Right renal cortex interstitium (tissue), 3 donors: ENCODE results near the gene HIC2. TPM values are rescaled to one million over a fixed set of nuclear protein-coding genes. Genes with fewer than 3 reads are reported as not detected.
"Not testable (repeated sequence)": the region's sequence is repeated elsewhere in the genome, so short reads cannot be mapped to it uniquely, and the experiment has no call there.

ENCODE experiments used
- DNase-seq, 3 donors: peaks; one replicate each; pipeline ENCODE4 v3.0.0-alpha.2; 2013; ENCODE audit warnings: low read depth in 3 of 3, low spot score in 2 of 3
- polyA plus RNA-seq, 3 donors: library from polyadenylated mRNA; unstranded; fragments of 120-200 nt; gene quantifications; one replicate each; pipeline ENCODE4 v1.2.1, GENCODE V29; 2013; ENCODE audit not compliant: insufficient read length in 3 of 3

Gene HIC2
- polyA plus RNA-seq, 3 donors, result 8.0 to 9.1 (median 8.1) TPM

DNA sequence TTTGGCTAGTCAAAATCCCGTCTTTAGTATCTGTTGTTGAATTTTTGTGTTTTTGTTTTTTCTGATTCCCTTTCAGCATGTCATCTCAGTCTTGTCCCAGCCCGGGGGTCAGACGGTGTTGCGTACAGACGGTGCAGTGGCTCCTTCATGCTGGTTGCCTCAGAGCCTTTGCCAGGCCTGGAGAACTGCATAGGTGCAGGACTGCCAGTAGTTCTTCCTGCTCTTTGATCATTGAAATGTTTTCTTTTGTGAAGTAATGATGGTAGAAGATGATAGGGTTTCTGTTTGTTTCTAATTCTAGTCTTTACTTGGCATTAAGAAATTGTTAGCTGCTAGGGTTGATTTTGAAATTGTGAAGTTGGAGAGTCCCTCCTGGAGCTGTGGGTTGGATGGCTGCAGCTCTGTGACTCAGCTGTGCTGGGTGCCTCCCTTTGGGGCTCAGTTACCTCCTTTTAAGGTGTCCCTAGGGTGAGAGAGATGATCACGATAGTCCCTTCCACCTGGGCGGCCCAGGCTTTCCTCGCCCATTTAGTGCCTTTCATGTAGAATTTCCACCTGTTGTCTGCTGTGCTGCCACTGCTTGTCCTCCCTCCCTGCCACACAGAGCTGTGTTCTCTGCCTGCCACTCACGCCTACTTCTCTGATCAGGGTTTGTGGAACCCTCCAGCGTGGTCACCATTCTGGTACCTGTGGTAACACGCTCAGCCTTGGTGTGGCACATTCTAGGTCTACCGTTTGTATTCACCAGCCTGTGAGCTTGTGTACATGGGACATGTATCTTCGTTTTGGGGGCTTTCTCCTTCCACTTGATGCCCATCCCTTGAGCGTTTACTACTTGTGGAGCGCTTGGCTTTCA lies 17.4 kb downstream of the HIC2 start:
- DNase-seq, result not testable (repeated sequence)

DNA sequence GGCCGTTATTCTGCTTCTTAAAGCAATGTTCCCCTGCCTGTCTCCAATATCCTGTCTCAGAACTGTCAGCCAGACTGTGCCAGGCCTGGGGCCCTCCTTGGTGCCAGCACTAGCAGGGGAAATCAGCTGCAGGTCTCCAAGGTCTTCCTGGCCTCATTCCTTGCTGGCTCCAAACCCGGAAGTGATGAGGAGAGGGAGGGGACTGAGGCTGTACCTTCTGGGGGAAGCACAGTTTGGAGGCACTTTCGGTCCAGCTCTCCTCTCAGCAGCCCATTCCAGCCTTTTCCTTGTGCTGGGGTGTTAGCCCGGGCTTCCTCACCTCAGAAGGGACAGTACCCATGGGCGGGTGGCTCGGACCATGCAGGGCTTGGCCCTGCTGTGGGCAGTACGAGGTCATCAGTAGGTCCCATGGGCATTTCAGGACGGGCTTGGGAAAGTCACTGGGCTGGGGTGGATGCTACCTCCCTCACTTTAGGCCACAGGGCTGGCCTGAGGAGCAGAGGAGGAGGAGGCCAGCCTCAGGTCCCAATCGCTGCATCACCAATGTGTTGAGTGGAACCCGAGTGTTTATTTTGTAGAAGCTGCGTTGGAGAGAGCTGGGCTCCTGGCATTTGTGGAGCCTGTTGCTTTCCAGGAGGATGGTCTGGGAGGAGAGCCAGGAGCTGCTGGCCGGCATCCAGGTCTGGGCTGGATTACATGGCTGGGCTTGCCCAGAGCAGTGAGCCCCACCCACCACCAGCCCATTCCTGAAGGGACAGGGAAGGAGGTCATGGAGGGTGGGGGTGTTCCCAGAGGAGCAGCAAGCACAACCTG lies 19.0 kb downstream of the HIC2 start:
- DNase-seq, result not testable (repeated sequence)

GRCh38 chr22:21438013-21438412 lies 20.8 kb downstream of the HIC2 start:
- DNase-seq, result not testable (repeated sequence)

DNA sequence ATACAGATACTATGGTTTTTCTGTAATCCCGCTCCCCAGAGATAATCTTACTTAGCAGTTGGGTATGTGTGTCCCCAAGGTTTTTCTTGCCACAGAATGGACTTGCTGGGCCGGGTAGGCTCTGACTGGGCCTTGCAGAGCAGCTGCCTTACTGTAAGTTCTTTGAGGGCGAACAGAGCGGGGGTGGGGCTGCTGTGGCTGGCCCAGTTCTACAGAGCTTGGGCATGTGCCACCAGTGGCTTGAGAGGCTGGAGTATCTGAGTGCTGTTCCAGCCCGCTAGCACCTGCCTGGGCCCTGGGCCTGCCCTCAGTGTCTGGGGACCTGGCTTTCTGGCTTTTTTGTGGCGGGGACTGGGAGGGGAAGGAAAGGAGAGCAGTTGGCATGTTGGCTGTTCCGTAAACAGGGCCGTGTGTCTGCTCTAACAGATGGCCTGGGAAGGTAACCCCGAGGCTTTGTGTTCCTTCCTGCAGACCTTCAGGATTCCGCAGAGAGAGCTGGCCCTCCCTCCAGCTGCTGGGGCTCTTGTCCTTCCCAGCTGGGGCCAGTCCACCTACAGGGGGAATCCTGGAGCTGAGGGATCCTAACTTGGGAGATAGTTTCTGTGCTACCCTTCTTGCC lies 23.0 kb downstream of the HIC2 start:
- DNase-seq, result not testable (repeated sequence)

DNA sequence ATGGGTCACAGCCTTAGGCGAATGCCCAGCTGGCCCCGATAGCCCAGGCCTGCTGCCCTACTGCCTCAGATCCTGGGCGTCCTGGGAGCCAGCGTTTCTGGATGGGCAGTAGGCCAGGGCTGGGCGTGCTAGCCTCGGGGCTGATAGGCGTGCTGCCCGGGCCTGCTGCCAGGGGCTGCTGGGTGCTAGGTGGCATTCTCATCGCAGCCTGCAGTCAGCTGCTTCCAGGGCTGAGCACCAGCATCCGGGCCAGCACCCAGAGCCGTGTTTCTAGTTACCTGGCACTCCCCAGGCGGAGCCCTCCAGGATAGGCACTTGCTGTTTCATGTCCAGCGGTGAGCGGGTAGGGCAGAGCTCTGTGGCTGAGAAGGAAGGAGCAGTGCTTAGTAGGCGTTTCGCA lies 23.5 kb downstream of the HIC2 start:
- not testable (repeated sequence) for DNase-seq

DNA sequence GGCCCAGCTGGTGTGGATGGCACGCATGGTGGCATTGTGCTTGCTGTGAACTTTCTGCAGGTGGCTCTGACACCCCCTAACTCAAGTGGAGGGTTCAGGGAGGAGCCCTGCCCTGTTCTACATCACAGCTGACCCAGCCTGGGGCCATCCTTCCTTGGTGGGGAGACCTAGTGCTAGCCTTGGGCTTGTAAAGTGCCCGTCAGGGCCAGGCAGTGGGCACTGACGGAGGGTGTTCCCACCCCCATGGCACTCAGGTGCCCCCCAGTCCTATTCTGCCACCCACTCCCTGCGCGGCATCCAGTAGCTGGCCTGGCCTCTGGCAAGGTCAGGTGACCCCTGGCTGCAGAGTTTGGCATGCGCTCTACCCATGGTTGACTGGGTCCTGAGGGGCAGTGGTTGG lies 24.0 kb downstream of the HIC2 start:
- DNase-seq, result not testable (repeated sequence)

DNA sequence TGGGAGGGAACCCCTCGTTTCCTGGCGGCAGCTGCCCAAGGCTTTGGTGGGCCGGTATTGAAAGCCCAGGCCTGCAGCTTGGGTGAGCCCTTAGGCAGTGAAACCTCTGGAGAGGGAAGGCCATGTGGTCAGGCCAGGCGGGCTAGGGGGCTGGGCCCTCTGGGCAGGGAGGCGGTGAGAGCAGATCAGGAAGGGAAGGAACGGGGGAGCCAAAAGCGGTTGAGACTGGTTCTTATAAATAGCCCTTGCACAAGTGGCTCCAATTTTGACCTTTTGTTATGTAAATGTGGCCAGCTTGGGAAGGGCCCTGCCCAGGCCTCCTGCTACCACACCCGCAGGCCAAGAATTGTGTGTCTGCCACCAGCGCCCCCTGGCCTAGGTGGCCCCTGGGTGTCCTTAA lies 25.0 kb downstream of the HIC2 start:
- not testable (repeated sequence) for DNase-seq

DNA sequence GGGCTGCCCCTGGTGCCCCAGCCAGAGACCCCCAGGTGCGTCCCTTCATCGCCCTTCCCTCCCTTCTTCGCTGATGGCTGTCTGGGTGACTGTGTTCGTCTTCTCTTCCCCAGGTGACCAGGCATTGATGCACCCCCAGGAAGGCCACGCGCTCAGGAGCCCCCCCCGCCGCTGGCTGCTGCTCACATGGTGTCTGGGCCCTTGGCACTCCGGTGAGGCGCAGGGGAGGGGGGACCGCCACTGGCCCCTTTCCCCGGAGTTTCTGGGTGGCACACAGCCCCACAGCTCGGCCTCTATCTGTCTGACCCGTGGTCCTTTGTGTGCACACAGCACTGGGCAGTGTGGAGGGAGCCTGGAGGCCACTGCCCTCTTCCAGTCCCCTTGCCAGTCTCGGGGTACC lies 25.5 kb downstream of the HIC2 start:
- DNase-seq, result not testable (repeated sequence)

DNA sequence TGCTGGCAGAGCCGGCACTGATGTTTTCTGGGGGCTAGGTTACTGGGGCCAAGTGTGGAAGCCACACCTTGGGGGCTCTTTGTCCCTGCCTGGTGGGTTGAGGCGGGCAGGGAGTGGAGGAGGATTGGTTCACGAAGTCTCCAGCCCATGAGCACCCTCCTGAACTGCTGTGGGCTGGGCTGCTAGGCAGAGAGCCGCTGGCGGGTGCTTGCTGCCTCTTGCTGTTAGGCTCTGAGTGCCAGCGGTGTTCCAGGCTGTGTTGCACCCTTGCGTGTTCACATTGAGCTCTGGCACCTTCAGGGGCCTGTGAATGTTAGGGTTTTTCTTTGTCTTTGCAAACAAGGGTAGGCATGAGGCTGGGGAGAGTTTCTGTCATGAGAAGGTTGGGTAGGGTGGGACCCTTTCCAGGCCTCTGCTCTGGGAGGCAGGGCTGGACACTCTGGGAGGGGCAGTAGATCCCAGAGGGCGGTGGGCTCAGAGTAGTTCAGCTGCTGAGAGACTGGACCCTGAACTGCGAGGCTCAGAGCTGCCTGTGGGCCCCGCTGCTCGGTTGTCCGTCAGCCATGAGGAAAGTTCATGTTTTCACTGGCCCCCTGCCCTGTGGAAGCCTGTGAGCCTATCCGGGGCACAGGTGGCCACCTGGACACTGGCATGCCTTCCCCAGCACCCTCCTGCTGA lies 26.0 kb downstream of the HIC2 start:
- DNase-seq, result no peak

DNA sequence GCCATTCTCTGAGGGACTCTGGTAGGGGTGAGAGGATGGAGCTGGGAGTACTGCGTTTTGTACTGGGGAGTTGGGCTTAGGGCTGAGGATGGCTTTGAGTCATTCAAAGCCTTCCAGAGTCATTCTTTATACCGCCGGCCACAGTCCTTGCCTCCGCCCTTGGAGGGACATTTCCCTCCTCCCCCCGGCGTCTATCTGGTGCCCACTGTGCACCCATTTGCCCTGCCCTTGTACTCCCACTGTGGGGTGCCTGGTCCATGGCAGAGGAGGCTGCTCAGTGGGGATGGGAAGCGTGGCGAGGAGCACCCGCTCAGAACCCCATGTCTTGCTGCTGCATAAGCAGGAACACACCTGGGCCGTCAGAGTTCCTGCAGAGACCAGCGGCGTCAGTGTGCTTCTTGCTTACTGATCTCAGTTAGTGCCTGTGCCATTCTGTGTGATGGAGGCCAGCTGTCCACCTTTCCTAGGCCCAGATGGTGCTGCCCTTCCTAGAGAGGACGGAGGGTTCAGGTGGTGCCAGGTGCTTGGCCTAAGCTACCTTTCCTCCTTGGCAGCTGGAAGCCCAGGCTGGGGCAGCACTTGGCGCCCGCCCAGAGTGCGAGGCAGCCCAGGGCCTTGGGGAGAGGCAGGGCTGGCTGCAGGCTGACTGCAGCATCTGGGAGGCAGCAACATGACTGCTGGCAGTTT lies 26.7 kb downstream of the HIC2 start:
- no peak for DNase-seq

DNA sequence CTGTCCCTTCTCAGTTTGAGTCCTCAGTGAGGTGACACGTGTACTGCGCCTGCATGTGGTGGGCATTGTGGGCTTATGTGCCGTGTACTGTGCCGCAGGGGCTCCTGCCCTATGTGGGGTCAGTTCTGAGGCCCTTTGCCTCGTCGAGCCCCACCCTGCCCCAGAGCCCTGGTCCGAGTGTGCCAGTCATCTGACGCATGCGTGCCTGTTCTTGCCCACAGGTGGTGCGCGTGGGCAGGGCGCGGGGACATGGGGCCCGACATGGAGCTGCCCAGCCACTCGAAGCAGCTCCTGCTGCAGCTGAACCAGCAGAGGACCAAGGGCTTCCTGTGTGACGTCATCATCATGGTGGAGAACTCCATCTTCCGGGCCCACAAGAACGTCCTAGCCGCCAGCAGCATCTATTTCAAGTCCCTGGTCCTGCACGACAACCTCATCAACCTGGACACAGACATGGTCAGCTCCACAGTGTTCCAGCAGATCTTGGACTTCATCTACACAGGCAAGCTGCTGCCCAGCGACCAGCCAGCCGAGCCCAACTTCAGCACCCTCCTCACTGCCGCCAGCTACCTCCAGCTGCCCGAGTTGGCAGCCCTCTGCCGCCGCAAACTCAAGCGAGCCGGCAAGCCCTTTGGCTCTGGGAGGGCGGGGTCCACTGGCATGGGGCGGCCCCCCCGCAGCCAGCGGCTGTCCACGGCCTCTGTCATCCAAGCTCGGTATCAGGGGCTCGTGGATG lies 27.7 kb downstream of the HIC2 start:
- DNase-seq, result no peak

GRCh38 chr22:21445437-21446127 lies 28.4 kb downstream of the HIC2 start:
- no peak for DNase-seq

DNA sequence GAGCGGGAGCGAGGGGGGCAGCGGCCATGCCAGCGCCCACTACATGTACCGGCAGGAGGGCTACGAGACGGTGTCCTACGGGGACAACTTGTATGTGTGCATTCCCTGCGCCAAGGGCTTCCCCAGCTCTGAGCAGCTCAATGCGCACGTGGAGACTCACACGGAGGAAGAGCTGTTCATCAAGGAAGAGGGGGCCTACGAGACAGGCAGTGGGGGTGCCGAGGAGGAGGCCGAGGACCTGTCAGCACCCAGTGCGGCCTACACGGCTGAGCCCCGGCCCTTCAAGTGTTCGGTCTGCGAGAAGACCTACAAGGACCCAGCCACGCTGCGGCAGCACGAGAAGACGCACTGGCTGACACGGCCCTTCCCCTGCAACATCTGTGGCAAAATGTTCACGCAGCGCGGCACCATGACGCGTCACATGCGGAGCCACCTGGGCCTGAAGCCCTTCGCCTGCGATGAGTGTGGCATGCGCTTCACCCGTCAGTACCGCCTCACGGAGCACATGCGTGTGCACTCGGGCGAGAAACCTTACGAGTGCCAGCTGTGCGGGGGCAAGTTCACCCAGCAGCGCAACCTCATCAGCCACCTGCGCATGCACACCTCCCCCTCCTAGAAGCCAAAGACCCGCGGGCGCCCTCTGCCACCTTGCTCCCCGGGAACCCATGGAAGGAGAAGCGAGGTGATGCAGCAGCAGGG lies 29.1 kb downstream of the HIC2 start:
- no peak for DNase-seq

- DNase-seq, result no peak
These were observed 29.9 kb downstream of the HIC2 start for GRCh38 chr22:21446827-21447690.

GRCh38 chr22:21447694-21448402 lies 30.7 kb downstream of the HIC2 start:
- DNase-seq, result no peak

GRCh38 chr22:21448627-21449416 lies 31.7 kb downstream of the HIC2 start:
- no peak for DNase-seq
